Measurements from ENCODE around the gene DONSON. TPM values are rescaled to one million over a fixed set of nuclear protein-coding genes. Genes with fewer than 3 reads are reported as not detected.
A peak's percentile ranks its signal among the peaks of the same experiment; 100 is the strongest.

DONSON gene
- total and polyA plus RNA-seq, 12 donors = 3.3 to 17.9 (median 5.6) TPM

GRCh38 chr21:33549848-33550771 is 38.4 kb downstream of the DONSON start:
- peaks cover 14 to 91% (median 73%) of the 10 kb centered on the region in 9 donors for H3K36me3 ChIP-seq
- no peaks in the 10 kb centered on the region for H3K27me3 ChIP-seq
- WGBS, 2 donors = 96 to 98% methylated on average over 19 of the region's 19 CpGs
- DNase-seq (no peak), ATAC-seq (peak in 4 of 8 donors; percentile 17 to 53 (median 23))
- no peak for TF ChIP-seq CTCF (IDR thresholded peaks at IDR 0.05)
- no peaks in the 10 kb centered on the region for H3K9me3 ChIP-seq
- no peak overlapping the region for H3K4me3 ChIP-seq
- intact Hi-C loops (cut with DNase I) = no loop called here
- H3K27ac ChIP-seq = no peak overlapping the region
- H3K4me1 ChIP-seq = peaks cover 0 to 40% (median 21%) of the 10 kb centered on the region in 9 donors

- ATAC-seq (no peak), DNase-seq (no peak)
- intact Hi-C loops (cut with DNase I) = no loop called here
- WGBS, 2 donors = 57 to 60% methylated on average over 3 of the region's 3 CpGs
- no peak for TF ChIP-seq CTCF (IDR thresholded peaks at IDR 0.05)
- Histone ChIP-seq H3K27ac (no peak overlapping the region), H3K9me3 (no peaks in the 10 kb centered on the region), H3K27me3 (no peaks in the 10 kb centered on the region), H3K36me3 (peaks cover 3 to 51% (median 35%) of the 10 kb centered on the region in 9 donors), H3K4me1 (peaks cover 0 to 42% (median 33%) of the 10 kb centered on the region in 9 donors), H3K4me3 (no peak overlapping the region)
Observed at GRCh38 chr21:33546086-33546485, 42.4 kb downstream of the DONSON start.

- intact Hi-C loops (cut with DNase I) = loop anchor here in 3 of 10 donors (1.0 to 5.0 kb wide), 3 partner anchors 18 to 67 kb away; partner anchors contain the start of genes DONSON (in 2 of the 3) and TMEM50B (in 1 of the 3)
- 9 to 13% methylated on average over 8 of the region's 8 CpGs for WGBS, 2 donors
- Histone ChIP-seq H3K36me3 (peaks cover 0 to 36% (median 22%) of the 10 kb centered on the region in 9 donors), H3K27me3 (no peaks in the 10 kb centered on the region), H3K4me1 (peaks cover 0 to 51% (median 41%) of the 10 kb centered on the region in 9 donors), H3K27ac (peak overlapping the region in 5 of 10 donors; percentile 5 to 100 (median 98)), H3K9me3 (no peaks in the 10 kb centered on the region), H3K4me3 (peak overlapping the region; percentile 73 to 85 (median 78))
- DNase-seq (no peak), ATAC-seq (no peak)
- TF ChIP-seq CTCF (IDR thresholded peaks at IDR 0.05) = no peak
Observed at GRCh38 chr21:33544451-33545195, 43.9 kb downstream of the DONSON start.

All from heart right ventricle (tissue), 16 donors.